Measurements from ENCODE around the gene SUPT3H.

DNA sequence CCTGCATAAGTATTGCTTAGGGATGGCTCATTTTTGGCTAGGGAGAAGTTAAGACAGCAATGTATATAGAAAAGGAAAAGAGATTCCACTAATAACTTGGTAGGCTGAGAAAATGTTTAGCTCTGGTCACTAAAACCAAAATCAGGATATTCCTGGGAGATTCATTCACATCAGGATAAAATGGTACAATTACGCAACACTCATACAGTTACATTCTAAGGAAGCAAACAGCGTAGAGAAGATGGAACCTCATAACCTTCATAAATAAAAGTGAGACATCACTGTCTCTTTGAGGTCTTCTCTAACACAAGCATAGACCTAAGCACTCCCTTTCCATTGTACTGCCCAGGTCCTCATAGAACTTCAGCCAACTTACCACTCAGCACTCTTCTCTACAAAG is 345.3 kb downstream of the SUPT3H start:
- TF ChIP-seq POLR2A (IDR thresholded peaks at IDR 0.05; ENCODE audit: control extremely low read depth in 1 of 2, low read depth in 2 of 2, low read length in 2 of 2) (no peak), SP1 (IDR thresholded peaks at IDR 0.05; ENCODE audit: low read depth, low read length) (no peak), POLR2AphosphoS5 (IDR thresholded peaks at IDR 0.05; ENCODE audit: low read depth, low read length) (no peak), CHD2 (IDR thresholded peaks at IDR 0.05; ENCODE audit: low read length) (no peak), GABPA (IDR thresholded peaks at IDR 0.05; ENCODE audit: borderline replicate concordance, insufficient read depth, low read length) (no peak), JUND (IDR thresholded peaks at IDR 0.05; ENCODE audit: low read length) (no peak), E2F6 (IDR thresholded peaks at IDR 0.05) (no peak), POU5F1 (IDR thresholded peaks at IDR 0.05; ENCODE audit: low read depth, low read length) (no peak)
- TF ChIP-seq, protein P1, sequence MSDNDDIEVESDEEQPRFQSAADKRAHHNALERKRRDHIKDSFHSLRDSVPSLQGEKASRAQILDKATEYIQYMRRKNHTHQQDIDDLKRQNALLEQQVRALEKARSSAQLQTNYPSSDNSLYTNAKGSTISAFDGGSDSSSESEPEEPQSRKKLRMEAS (IDR thresholded peaks at IDR 0.05): no peak
- TF ChIP-seq, protein P2, sequence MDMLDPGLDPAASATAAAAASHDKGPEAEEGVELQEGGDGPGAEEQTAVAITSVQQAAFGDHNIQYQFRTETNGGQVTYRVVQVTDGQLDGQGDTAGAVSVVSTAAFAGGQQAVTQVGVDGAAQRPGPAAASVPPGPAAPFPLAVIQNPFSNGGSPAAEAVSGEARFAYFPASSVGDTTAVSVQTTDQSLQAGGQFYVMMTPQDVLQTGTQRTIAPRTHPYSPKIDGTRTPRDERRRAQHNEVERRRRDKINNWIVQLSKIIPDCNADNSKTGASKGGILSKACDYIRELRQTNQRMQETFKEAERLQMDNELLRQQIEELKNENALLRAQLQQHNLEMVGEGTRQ (IDR thresholded peaks at IDR 0.05; ENCODE audit: low read length): no peak
- TF ChIP-seq, protein P3, sequence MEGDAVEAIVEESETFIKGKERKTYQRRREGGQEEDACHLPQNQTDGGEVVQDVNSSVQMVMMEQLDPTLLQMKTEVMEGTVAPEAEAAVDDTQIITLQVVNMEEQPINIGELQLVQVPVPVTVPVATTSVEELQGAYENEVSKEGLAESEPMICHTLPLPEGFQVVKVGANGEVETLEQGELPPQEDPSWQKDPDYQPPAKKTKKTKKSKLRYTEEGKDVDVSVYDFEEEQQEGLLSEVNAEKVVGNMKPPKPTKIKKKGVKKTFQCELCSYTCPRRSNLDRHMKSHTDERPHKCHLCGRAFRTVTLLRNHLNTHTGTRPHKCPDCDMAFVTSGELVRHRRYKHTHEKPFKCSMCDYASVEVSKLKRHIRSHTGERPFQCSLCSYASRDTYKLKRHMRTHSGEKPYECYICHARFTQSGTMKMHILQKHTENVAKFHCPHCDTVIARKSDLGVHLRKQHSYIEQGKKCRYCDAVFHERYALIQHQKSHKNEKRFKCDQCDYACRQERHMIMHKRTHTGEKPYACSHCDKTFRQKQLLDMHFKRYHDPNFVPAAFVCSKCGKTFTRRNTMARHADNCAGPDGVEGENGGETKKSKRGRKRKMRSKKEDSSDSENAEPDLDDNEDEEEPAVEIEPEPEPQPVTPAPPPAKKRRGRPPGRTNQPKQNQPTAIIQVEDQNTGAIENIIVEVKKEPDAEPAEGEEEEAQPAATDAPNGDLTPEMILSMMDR (IDR thresholded peaks at IDR 0.05; ENCODE audit: control extremely low read depth in 1 of 3, insufficient read depth in 1 of 3, low read depth in 1 of 3, low read length in 3 of 3): no peak
